AG08395 (cell line): ENCODE data around the gene VSIG8.

Source experiments
- DNase-seq: peaks from one replicate; pipeline ENCODE4 v3.0.0; 2012; ENCODE audit warnings: mixed read lengths, low spot score

The VSIG8 gene

DNA sequence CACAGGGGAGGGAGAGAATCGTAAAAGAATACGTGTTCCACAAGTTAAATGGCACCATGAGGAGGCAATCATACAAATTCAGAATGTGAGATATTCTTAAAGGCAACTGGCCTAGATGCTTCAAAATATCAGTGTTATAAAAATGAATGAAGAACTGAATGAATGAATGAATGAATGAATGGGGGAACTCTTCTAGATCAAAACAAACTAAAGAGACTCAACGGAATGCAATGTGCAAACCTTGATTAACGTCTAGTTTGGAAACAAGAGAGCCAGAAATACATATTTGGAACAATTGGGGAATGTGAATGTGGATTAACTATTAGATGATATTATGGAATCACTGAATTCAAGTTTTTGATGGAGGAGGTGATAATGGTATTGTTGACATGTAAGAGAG, 20.7 kb upstream of the VSIG8 start:
- no peak for DNase-seq

GRCh38 chr1:159882527-159882862, 20.0 kb upstream of the VSIG8 start:
- DNase-seq = peak; percentile 24

DNA sequence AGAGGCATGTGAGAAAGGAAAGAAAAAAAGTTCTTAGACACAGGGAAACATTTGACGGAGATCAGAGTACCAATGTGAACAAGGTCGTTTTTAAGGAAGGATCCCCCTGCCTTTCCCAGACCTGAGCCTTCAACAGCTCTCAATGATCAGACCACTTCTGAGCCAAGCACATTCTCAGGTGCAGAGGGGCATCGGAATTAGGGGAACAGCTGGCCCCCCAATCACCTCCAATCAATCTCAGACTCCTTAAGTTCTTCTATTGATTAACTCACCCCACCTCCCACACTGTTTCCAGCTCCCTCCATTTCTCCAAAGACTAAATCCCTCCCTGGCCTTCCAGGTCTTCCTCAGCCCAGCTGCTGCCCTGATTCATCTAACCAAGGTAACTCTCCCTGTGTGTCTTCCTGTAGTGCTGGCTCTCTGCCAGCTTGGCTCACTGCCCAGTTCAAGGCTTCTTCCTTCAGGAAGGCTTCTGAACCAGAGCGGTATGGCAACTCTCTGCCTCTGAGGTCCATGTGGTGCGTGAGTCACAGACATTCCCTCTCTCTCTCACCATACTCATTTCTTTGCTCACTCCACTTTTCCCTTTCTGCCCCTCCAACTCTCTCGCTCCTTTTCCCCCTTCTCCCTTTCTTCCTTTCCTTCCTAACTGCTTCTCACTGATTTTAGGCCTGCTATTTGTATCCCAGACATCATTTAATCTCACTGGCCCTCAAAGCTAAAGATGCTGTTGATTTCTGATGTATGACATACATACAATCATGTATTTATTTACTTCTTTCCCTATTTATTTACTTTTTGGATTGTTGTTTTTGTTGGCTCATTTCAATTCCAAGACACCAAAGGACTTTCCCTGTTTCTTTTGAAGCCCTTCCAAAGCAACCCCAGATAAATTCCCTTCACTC, 19.4 kb upstream of the VSIG8 start:
- DNase-seq = peak; percentile 94

- DNase-seq = no peak
Measured at GRCh38 chr1:159880430-159880829, 18.0 kb upstream of the VSIG8 start.

GRCh38 chr1:159879977-159880376, 17.5 kb upstream of the VSIG8 start:
- DNase-seq = peak; percentile 75

DNA sequence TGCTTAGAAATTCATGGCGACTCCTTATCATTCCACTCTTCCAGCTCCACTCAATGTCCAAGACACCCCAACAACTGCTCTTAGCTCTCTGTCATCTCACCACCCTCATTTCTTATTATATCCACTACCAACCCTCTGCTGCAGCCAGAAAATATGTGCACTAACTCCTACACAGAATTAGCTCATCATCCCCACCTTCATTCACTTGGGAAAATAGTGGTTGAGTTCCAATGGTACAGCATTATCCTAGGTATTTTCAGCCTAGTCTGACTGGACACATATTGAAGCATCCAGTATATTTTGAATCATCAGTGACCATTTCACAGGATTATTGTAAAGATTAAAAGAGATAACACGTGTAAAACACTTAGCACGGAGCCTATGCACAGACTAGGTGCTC, 16.7 kb upstream of the VSIG8 start:
- no peak for DNase-seq

DNA sequence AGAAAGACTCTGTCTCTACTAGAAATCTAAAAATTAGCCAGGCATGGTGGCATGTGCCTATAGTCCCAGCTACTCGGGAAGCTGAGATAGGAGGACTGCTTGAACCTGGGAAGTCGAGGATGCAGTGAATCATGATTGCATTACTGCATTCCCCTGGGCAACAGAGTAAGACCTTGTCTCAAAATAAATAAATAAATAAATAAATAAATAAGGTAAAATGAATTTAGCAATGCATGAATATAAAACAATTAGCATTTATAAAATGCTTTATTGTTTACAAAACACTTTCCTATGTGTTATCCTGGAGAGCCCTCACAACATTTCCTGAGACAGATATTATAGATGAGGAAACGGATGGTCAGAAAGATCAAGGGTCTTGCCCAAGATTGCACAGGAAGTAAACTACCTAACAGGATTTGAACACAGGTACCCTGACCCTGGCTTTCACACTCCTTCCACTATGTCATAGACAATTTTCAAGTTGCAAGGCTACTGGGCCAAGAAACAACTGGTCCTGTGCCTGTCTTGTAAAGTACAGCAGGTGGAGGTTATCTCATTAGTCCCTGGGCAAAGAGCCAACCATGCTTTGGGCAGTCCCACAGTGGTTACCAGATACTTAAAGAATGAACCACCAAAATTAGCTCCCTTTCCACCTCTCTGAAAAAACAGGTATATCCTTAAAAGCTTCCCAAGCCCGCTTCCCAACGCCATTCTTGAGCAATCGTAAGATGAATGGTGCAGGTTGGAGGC, 15.4 kb upstream of the VSIG8 start:
- no peak for DNase-seq

DNA sequence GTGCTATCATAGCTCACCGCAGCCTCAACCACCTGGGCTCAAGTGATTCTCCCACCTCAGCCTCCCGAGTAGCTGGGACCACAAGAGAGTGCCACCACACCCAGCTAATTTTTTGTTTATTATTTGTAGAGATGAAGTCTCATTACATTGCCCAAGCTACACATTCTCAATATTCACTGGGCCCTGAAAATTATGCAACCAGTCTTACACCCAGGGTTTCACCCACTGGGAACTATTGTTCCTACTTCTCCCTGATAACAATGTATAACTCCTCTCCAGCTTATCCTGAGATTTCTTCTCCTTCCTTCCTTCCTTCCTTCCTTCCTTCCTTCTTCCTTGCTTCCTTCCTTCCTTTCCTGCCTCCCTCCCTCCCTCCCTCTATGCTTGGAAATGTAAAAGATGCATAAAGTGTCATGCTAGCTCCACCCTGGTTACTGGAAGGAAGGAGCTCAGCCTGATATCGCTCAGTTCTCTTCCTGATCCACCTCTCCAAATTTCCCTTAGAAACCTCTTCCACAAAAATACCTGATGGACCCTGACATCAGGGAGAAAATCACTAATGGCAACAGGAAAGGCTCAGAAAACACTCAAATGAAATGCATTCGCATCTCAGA, 11.2 kb upstream of the VSIG8 start:
- no peak for DNase-seq

- no peak for DNase-seq
Measured at GRCh38 chr1:159872891-159873290, 10.4 kb upstream of the VSIG8 start.

- no peak for DNase-seq
Measured at GRCh38 chr1:159870704-159871103, 8.2 kb upstream of the VSIG8 start.

DNA sequence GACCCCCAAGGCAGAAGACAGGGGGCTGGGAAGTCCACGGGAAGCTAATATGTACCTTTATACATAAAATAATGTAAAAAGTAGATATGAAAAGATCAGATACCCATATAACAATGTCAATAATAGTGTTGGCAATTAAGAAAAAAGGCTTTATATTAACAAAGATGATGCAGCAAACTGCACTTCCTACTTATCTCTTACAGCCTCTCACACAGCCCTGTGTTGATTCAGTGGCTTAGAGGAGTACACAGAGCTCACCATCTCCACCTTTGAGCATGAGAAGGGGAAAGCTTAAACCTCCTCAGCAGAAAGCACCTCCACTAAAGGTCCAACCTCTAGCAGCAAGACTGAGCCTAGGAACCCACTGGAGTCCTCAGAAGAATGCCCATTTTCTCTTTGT, 7.2 kb upstream of the VSIG8 start:
- no peak for DNase-seq

- peak; percentile 69 for DNase-seq
Measured at GRCh38 chr1:159869173-159869572, 6.7 kb upstream of the VSIG8 start.

- DNase-seq = no peak
Measured at GRCh38 chr1:159868766-159869165, 6.3 kb upstream of the VSIG8 start.

DNA sequence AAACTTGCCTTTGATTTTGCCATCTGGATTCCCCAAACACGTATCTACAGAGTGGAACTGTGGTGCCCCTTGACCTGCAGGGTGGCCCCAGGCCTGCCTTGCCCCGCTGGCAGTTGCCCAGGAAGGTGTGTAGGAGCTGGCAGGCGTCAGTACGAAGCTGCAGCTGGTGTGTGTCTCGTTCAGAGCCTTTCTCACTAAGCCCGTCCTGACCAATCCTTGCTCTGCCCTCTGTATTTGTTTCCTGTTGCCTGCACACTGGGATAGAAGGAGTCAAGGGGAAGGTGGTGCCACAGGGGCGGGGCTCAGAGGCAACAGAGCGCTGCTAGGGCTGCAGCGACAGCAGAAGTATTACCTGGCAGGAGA, 5.2 kb upstream of the VSIG8 start:
- peak; percentile 56 for DNase-seq

DNA sequence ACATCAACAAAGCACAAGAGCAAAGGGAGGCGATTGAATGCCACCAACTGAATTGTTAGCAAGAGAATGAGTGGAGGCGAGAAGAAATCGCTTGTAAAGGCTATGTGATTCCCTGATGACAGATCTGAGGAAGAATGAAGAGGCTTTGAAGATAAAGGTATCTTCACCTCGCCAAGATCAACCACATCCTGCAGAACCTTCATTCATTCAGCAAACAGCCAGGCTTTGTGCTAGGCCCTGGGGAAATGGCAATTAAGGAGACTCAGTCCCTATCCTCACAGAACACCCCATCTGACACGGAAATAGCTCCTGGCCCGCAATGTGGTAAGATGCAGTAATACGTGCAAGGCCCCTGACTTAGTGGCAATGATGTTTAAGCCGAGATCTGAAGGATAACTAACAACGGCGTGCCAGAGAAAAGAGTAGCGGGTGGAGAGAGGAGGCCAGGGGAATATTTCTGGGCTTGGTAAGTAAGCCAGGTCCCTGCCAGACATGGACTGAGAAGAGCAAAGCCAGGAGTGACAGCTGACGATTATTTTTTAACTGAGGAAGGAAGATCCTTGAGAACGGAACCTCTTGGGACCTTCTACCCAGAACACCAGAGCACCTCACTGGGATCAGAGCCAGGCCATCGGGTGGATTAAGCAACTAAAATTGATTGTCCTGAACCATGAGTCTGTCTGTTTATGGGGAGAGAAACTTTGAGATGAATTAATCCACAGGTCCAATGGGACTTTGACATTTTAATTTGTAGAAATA, 4.6 kb upstream of the VSIG8 start:
- DNase-seq = no peak

- DNase-seq = no peak
Measured at GRCh38 chr1:159866066-159866465, 3.6 kb upstream of the VSIG8 start.

DNA sequence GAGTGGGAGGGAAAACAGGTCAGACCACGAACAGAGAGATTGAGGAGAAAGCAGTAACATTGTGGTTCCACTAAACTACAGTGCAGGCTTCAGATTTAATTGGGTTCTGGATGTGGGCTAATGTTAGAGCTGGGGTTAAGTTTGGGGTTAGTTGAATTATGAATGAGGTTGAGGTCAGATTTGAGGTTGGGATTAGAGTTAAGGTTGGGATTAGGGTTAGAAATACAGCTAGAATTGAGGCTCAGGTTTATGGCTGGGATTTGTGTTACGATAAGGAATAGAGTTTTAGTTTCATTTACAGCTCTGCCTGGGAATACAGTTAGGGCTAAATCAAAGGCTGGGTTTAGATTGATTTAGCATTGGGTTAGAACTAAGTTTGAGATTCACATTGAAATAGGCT, 1.8 kb upstream of the VSIG8 start:
- no peak for DNase-seq

DNA sequence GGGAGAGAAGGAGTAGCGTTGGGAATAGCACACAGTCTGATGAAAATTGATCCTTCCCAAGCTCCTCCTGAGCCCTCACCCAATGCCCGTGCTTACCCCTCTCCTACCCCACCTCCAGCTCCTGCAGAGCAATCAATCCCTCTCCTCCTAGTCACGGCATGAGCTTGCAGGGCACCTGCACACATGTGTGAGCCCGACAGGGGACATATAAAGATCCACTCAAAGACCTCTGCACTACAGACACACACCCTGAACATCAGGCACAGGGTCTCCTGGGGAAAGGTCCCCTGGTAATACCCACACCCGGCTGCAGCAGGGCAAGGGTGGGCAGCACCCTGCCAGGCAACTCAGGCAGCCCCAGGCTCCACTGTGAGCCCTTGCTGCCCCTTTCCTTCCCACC, 426 bp downstream of the VSIG8 start:
- DNase-seq = no peak

GRCh38 chr1:159861218-159861617, 1.2 kb downstream of the VSIG8 start:
- no peak for DNase-seq

DNA sequence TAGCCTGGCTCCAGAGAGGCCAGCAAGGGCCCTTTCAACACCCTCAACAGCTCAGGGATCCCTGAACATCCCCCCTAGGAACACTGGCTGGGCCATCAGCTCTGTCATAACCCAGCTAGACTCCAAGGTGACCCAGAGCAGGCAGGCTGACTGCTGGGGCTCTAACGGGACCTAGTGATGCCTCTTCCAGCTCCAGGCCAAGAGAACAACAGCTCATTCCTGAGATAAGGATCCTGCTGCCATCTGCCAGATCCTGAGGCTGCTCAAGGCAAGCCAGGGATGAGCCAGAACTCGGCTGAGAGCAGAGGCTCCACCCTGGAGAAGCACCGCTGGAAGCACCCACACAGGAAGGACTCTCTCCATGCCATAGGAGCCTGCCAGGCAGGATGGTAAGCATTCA, 2.0 kb downstream of the VSIG8 start:
- no peak for DNase-seq

DNA sequence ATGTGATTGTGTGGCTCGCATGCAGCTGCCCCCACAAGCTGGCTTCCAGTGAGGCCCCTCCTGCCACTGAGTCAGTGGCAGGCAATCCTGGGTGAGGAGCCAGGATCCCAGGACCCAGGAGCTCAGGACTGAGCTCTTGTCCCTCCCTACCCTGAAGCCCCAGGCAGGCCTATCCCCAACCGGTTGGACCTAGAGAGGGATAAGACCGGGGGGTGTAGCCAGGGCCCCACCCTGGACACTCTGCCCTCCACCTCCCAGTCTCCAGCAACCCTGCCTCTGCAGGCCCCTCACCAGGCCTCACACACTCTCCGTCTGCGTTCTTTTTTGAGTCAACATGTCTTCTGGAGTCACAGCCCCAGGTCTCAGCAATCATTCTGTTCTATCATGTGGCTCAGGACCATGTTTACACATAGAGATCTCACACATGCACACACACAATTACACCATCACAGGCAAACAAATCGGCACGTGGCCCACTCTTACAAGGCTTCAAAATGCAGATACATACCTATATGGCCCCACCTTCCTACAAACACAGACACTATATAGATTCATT, 2.6 kb downstream of the VSIG8 start:
- no peak for DNase-seq

DNA sequence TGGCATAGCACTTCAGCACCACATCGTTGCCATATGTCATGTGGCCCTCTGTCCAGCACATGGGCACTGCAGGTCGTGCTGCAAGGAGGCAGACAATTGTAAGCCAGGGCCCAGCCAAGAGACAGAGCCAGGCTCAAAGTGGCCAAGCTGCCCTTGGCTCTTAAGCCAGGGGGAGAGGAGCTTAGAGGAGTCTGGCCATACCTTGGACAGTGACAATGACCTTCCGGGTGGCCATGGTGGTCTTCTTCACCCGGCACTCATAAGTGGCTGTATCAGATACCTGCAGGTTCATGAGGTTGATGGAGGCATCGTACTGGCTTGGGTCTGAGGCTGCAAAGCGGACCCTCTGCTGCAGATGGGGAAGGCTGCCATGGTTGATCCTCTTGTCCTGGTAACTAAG, 4.6 kb downstream of the VSIG8 start:
- DNase-seq = no peak
